Activated naive CD8-positive, alpha-beta T cell (primary cell): Measurements from ENCODE around the gene UXS1.

Experiments used
- H3K27ac Mint-ChIP-seq: one replicate; pipeline ENCODE4 v1.8.0; 2021; ENCODE audit warnings: mixed read lengths
- H3K27me3 Mint-ChIP-seq: one replicate; pipeline ENCODE4 v1.8.0; 2021; ENCODE audit warnings: mixed read lengths
- H3K36me3 Mint-ChIP-seq: one replicate; pipeline ENCODE4 v1.8.0; 2021; ENCODE audit warnings: mixed read lengths
- H3K4me1 Mint-ChIP-seq: one replicate; pipeline ENCODE4 v1.8.0; 2021; ENCODE audit warnings: low read depth, mixed read lengths
- H3K4me3 Mint-ChIP-seq: one replicate; pipeline ENCODE4 v1.8.0; 2021; ENCODE audit warnings: mild to moderate bottlenecking, mixed read lengths
- H3K9me3 Mint-ChIP-seq: one replicate; pipeline ENCODE4 v1.8.0; 2021; ENCODE audit warnings: low read depth, mixed read lengths

The UXS1 gene

GRCh38 chr2:106107509-106108131, 86.5 kb downstream of the UXS1 start:
- no peaks in the 10 kb centered on the region for H3K9me3 Mint-ChIP-seq
- no peak overlapping the region for H3K4me3 Mint-ChIP-seq
- H3K4me1 Mint-ChIP-seq: peaks cover 23% of the 10 kb centered on the region
- H3K27me3 Mint-ChIP-seq: no peaks in the 10 kb centered on the region
- H3K27ac Mint-ChIP-seq: no peak overlapping the region
- H3K36me3 Mint-ChIP-seq: no peaks in the 10 kb centered on the region

- Mint-ChIP-seq H3K27me3 (no peaks in the 10 kb centered on the region), H3K36me3 (peaks cover 2% of the 10 kb centered on the region), H3K9me3 (no peaks in the 10 kb centered on the region), H3K4me3 (peak overlapping the region; percentile 5), H3K27ac (no peak overlapping the region), H3K4me1 (peaks cover 23% of the 10 kb centered on the region)
Measured at GRCh38 chr2:106106622-106107508, 87.2 kb downstream of the UXS1 start.

- Mint-ChIP-seq H3K27me3 (no peaks in the 10 kb centered on the region), H3K4me3 (no peak overlapping the region), H3K36me3 (peaks cover 2% of the 10 kb centered on the region), H3K9me3 (no peaks in the 10 kb centered on the region), H3K27ac (no peak overlapping the region), H3K4me1 (peaks cover 23% of the 10 kb centered on the region)
Measured at GRCh38 chr2:106105151-106105922, 88.8 kb downstream of the UXS1 start.

- Mint-ChIP-seq H3K9me3 (no peaks in the 10 kb centered on the region), H3K4me1 (peaks cover 23% of the 10 kb centered on the region), H3K36me3 (peaks cover 2% of the 10 kb centered on the region), H3K27ac (peak overlapping the region; percentile 41), H3K4me3 (no peak overlapping the region), H3K27me3 (no peaks in the 10 kb centered on the region)
Measured at GRCh38 chr2:106104332-106105062, 89.6 kb downstream of the UXS1 start.

- Mint-ChIP-seq H3K4me1 (peaks cover 38% of the 10 kb centered on the region), H3K36me3 (peaks cover 5% of the 10 kb centered on the region), H3K4me3 (no peak overlapping the region), H3K27me3 (no peaks in the 10 kb centered on the region), H3K9me3 (no peaks in the 10 kb centered on the region), H3K27ac (no peak overlapping the region)
Measured at GRCh38 chr2:106099691-106100090, 94.4 kb downstream of the UXS1 start.

GRCh38 chr2:106098664-106099063, 95.4 kb downstream of the UXS1 start:
- no peaks in the 10 kb centered on the region for H3K27me3 Mint-ChIP-seq
- H3K36me3 Mint-ChIP-seq: peaks cover 5% of the 10 kb centered on the region
- H3K27ac Mint-ChIP-seq: peak overlapping the region; percentile 62
- H3K4me1 Mint-ChIP-seq: peaks cover 44% of the 10 kb centered on the region
- no peak overlapping the region for H3K4me3 Mint-ChIP-seq
- no peaks in the 10 kb centered on the region for H3K9me3 Mint-ChIP-seq

GRCh38 chr2:106098081-106098480, 96.0 kb downstream of the UXS1 start:
- Mint-ChIP-seq H3K27ac (peak overlapping the region; percentile 62), H3K36me3 (peaks cover 10% of the 10 kb centered on the region), H3K9me3 (no peaks in the 10 kb centered on the region), H3K27me3 (no peaks in the 10 kb centered on the region), H3K4me3 (no peak overlapping the region), H3K4me1 (peaks cover 50% of the 10 kb centered on the region)

GRCh38 chr2:106097038-106098000, 96.8 kb downstream of the UXS1 start:
- Mint-ChIP-seq H3K27me3 (no peaks in the 10 kb centered on the region), H3K4me3 (peak overlapping the region; percentile 80), H3K36me3 (peaks cover 16% of the 10 kb centered on the region), H3K4me1 (peaks cover 57% of the 10 kb centered on the region), H3K27ac (peak overlapping the region; percentile 62), H3K9me3 (no peaks in the 10 kb centered on the region)

- peak overlapping the region; percentile 80 for H3K4me3 Mint-ChIP-seq
- H3K9me3 Mint-ChIP-seq: no peaks in the 10 kb centered on the region
- peaks cover 17% of the 10 kb centered on the region for H3K36me3 Mint-ChIP-seq
- H3K27ac Mint-ChIP-seq: peak overlapping the region; percentile 88
- no peaks in the 10 kb centered on the region for H3K27me3 Mint-ChIP-seq
- peaks cover 66% of the 10 kb centered on the region for H3K4me1 Mint-ChIP-seq
Measured at GRCh38 chr2:106096299-106097037, 97.6 kb downstream of the UXS1 start.

- H3K4me1 Mint-ChIP-seq: peaks cover 74% of the 10 kb centered on the region
- no peaks in the 10 kb centered on the region for H3K27me3 Mint-ChIP-seq
- H3K27ac Mint-ChIP-seq: peak overlapping the region; percentile 88
- peaks cover 20% of the 10 kb centered on the region for H3K36me3 Mint-ChIP-seq
- H3K4me3 Mint-ChIP-seq: peak overlapping the region; percentile 80
- H3K9me3 Mint-ChIP-seq: no peaks in the 10 kb centered on the region
Measured at GRCh38 chr2:106095478-106096298, 98.4 kb downstream of the UXS1 start.

GRCh38 chr2:106094131-106094841, 99.8 kb downstream of the UXS1 start:
- H3K27me3 Mint-ChIP-seq: no peaks in the 10 kb centered on the region
- peaks cover 21% of the 10 kb centered on the region for H3K36me3 Mint-ChIP-seq
- peak overlapping the region; percentile 82 for H3K4me3 Mint-ChIP-seq
- H3K4me1 Mint-ChIP-seq: peaks cover 86% of the 10 kb centered on the region
- no peaks in the 10 kb centered on the region for H3K9me3 Mint-ChIP-seq
- peak overlapping the region; percentile 95 for H3K27ac Mint-ChIP-seq
